ENCODE results near the gene SULF2.

The SULF2 gene

DNA sequence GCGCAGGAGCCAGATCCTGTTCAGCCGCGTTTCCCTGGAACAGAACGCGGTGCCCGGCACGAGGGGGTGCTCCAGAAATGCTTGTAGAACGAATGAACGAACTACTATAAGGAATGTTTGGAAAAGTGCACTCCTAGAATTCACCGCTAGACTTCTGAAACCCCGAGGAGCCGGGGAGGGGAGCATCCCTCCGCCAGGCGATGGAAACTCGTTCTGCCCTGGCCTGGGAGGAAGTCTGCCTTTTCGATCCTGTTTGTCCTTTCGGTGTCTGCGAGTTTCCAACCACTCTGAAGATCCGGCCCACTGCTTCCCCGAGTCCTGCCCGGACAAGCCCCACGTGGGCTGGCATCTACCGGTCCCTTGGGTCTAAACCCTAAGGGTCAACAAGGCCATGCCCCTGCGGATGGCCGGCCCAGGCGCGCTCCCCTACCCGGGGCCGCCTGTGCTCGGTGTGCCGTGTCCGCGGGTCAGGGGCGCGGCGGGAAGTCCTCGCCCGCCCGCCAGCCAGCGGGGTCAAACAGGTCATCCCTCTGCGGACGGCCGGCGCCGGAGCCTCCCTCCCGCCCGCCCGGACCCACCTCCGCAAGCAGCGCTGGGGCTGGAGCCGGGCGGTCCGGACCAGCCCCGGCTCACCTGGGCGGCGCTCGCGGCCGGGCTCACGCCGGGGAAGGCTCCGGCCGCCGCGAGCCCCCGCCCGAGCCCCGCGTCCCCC, 526 bp downstream of the SULF2 start:
- no peak for DNase-seq (ENCODE audit: low read depth in 2 of 3, low spot score in 1 of 3)

GRCh38 chr20:47783828-47784598, 1.3 kb downstream of the SULF2 start:
- DNase-seq (ENCODE audit: low read depth in 2 of 3, low spot score in 1 of 3) = no peak

GRCh38 chr20:47782920-47783552, 2.2 kb downstream of the SULF2 start:
- no peak for DNase-seq (ENCODE audit: low read depth in 2 of 3, low spot score in 1 of 3)

DNA sequence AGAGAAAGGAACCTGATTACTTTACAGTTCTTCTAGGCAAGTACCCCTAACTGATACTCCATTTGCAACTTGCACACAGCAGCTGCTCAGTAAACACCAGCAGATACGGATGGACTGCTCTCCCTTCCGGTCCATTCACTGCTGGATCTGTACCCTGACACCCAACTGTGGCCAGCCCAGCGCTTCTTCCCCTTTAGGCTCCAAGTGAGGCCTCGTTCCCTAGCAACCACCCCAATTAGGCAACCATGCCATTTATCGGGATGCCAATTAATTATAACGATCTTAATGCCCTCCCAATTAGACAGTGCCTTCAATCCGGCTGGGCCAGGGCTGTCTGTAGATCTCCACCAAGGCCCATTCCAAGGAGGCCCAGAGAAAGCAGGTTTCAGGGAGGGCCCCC, 3.2 kb downstream of the SULF2 start:
- DNase-seq (ENCODE audit: low read depth in 2 of 3, low spot score in 1 of 3) = no peak

DNA sequence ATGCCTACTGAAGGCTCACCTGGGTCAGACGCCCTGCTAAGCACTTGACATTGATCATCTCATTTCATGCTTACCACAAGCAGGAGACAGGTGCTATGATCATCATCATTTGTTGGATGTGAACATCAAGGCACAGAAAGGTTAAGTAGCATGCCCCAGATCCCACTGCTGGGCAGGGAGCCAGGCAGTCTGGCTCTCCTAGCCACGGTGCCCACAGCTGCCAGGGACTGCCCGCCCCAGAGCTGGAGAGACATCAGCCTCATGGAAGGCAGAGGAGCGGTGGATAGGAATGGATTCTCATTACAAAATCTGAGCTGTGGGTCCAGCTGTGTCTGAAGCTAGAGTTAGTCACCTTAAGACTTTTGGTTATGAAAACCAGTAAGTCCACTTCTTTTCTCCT, 3.6 kb downstream of the SULF2 start:
- DNase-seq (ENCODE audit: low read depth in 2 of 3, low spot score in 1 of 3) = no peak

DNA sequence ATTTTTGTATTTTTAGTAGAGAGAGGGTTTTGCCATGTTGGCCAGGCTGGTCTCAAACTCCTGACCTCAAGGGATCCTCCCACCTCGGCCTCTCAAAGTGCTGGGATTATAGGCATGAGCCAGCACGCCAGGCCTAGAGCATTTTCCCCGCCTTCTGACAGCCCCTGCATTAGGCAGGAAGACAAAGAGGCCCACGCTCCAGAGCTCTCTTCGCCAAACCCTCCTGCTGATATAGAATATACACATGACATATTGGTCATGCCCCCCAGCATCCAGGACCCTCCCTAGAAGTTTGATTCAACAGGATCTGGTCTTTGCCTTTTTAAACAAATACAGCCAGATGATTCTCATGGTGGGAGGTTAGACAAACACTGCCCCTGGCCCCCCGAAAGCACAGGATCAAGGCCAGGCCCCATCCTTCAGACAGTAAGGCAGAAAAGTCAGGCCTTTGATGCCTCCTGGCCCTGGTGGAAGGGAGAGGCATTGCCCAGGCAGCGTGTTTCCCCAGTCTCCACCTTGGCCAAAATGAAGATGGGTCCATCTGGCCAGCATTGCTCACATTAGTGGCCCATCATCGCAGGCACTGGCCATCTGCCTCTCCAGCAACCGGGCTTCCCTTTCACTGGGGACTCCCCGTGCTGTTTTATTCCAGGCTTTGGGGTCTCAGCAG, 4.4 kb downstream of the SULF2 start:
- no peak for DNase-seq (ENCODE audit: low read depth in 2 of 3, low spot score in 1 of 3)

DNA sequence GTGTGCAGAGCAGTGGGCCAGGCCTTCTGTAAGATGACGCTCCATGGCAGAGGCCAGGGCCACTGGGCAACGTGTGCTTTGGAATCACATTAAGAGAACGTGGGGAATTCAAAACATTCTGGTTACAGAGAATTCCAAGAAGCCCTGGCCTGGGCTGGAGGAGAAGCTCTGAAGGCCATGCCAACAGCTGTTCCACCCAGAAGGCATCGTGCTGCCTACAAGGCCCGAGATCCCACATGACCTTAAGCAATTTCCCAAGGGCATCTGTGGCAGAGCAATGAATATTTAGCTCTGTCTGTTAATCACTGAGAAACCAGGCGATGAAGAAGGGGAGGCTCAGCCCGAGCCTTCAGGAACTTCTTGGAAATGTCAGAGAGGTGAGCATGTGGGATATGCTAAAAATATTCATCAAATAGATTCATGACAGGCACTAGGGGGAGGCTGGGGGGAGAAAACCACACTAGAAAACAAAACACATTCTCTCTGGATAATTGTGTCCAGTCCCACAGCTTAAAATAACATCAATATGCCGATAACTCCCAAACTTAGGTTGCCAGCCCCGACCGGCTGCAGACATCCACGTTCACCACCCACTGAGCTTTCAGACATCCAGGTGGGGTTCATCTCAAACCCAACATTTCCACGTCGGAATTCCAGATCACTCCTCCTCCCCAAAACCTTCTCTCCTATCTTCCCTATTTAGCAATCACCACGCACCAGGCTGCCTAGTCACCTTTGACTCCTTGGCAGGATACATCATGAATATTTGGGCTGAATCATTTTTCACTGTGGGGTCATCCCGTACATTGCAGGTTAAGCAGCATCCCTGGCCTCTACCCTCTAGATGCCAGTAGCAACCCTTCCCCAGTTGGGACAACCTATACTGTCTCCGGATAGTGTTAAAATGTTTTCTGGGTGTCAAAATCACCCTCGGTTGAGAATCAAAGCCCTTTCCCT, 6.6 kb downstream of the SULF2 start:
- no peak for DNase-seq (ENCODE audit: low read depth in 2 of 3, low spot score in 1 of 3)

- no peak for DNase-seq (ENCODE audit: low read depth in 2 of 3, low spot score in 1 of 3)
These were observed 8.1 kb downstream of the SULF2 start for GRCh38 chr20:47777220-47777619.

GRCh38 chr20:47776639-47777038, 8.6 kb downstream of the SULF2 start:
- DNase-seq (ENCODE audit: low read depth in 2 of 3, low spot score in 1 of 3) = no peak

DNA sequence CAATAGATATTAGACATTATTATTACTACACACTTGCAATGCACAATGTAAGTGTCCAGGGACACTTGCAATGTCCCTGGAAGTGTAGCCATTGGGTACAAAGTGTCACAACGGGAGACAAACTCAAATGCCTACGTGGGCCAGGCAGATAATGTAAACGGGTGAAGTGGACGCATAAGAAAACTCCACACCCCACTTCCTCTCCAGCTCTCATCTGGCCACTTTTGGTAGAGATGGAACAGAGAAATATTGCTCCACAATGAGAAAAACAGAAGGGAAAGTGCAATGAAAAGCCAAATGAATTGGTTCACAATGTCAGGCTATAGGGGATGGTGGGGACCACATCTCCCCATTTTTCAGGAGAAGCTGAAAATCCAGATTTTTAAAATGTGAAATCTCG, 9.4 kb downstream of the SULF2 start:
- DNase-seq (ENCODE audit: low read depth in 2 of 3, low spot score in 1 of 3) = no peak

DNA sequence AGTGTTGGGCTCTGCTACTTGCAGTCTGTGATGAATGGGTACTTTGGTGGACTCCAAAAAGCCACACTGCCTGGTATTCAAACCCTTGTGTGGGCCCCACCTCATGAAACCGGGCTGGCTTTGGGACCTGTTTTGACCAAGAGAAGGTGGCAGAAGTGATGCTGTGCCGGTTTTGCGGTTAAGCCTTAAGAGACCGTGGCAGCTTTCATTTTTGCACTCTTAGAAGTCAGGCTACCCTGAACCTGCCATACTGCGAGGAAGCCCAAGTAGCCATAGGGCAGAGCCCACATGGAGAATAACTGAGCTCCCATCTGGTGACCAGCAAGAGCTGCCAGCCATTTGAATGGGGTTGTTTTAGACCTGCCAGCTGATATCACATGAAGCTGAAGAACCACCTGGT, 10.2 kb downstream of the SULF2 start:
- no peak for DNase-seq (ENCODE audit: low read depth in 2 of 3, low spot score in 1 of 3)

- no peak for DNase-seq (ENCODE audit: low read depth in 2 of 3, low spot score in 1 of 3)
These were observed 11.0 kb downstream of the SULF2 start for GRCh38 chr20:47774131-47774777.

DNA sequence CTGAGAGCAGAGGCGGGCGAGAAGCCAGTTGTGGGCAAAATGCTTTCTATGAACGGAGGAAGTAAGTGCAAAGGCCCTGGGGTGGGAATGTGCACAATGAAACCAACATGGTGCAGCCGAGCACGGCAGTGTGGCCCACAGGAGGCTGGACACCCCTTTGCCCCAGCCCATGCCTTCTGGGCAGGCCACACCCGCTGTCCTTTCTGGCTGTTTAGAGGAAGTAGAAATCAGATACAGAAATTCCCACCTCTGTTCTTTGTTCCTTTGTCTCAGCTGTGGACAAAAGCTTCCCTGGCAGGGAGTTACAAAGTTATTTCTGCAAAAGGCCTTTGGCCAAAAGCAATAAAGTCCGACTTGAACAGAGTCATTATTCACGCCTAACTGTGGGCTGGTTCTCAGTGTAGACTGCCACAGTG, 11.9 kb downstream of the SULF2 start:
- DNase-seq (ENCODE audit: low read depth in 2 of 3, low spot score in 1 of 3) = no peak

- DNase-seq (ENCODE audit: low read depth in 2 of 3, low spot score in 1 of 3) = no peak
These were observed 14.3 kb downstream of the SULF2 start for GRCh38 chr20:47770935-47771334.

GRCh38 chr20:47768016-47768824, 17.1 kb downstream of the SULF2 start:
- DNase-seq (ENCODE audit: low read depth in 2 of 3, low spot score in 1 of 3) = no peak

DNA sequence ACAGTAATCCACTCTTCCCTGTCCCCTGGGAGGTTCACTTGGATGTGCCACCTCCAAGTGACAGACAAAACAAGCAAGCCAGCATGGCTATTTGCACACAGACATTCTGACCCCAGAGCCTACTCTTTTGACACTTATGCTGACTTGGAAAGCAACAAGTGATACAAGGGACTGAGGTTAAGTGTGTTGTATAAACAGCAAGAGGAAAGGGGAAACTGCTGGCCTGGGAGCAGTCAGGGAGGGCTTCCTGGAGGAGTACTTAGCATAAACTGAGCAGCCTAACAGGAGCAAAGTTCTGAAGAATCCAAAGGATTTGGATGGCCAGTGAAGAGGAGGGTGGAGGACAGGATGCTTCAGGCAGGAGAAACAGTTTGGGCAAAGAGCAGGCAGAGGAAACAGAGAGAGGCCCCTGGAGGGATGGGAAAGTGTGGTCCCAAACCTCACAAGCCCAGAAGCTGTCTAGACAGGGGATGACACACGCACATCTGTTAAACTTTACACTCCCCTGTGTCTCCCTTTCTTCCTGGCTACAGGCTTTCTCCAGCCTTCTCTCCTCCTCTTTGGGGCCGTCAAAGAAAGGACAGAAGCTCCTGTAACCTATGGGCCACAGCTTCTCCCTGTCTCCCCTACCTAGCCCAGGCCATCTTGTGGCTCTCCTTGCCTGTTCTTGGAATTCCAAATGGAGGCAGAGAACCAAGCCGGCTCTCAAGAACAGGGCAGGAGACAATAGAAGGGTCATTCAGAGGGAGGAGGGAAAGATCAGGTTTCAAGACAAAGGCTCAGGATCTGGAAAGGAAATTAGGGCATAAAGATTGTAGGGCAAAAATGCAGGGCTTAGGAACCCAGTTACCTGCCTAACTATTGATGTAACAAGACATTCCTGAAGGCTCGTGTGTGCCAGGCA, 19.3 kb downstream of the SULF2 start:
- no peak for DNase-seq (ENCODE audit: low read depth in 2 of 3, low spot score in 1 of 3)

GRCh38 chr20:47765271-47765670, 20.0 kb downstream of the SULF2 start:
- DNase-seq (ENCODE audit: low read depth in 2 of 3, low spot score in 1 of 3) = no peak

- no peak for DNase-seq (ENCODE audit: low read depth in 2 of 3, low spot score in 1 of 3)
These were observed 21.0 kb downstream of the SULF2 start for GRCh38 chr20:47764154-47764733.

Data from stimulated activated CD4-positive, alpha-beta T cell treated with anti-CD3 and anti-CD28 coated beads, Interleukin-12 subunit alpha, Interleukin-12 subunit beta, amount 100 ng/mL, for 48 hours (primary cell).